Heart right ventricle (tissue), 16 donors: ENCODE data around the gene TMPRSS3. TPM values are rescaled to one million over a fixed set of nuclear protein-coding genes. Genes with fewer than 3 reads are reported as not detected.

Source experiments
- ATAC-seq, 8 donors: fragments of 200-7000 bp; cut with Tn5 transposase; one replicate each; pipeline ENCODE4 v1.9.1; 2020; ENCODE audit warnings: mild to moderate bottlenecking in 8 of 8, moderate library complexity in 8 of 8, moderate number of reproducible peaks in 1 of 8
- DNase-seq, 2 donors: peaks; one replicate each; pipeline ENCODE4 v3.0.0-alpha.2; 2020
- H3K27ac ChIP-seq, 10 donors: fragments of 200-600 bp; sonication (generic) in 2 of 10; one replicate each; pipeline versions ENCODE4 v1.5.0 to v1.8.0; 2020 to 2022; ENCODE audit warnings: mild to moderate bottlenecking in 3 of 10
- H3K27me3 ChIP-seq, 7 donors: fragments of 200-600 bp; one replicate each; pipeline ENCODE4 v1.8.0; 2021 to 2022; ENCODE audit warnings: mild to moderate bottlenecking in 2 of 7
- H3K36me3 ChIP-seq, 9 donors: fragments of 200-600 bp; sonication (generic) in 1 of 9; one replicate each; pipeline versions ENCODE4 v1.5.0 to v1.8.0; 2020 to 2022; ENCODE audit warnings: mild to moderate bottlenecking in 2 of 9
- H3K4me1 ChIP-seq, 9 donors: fragments of 200-600 bp; sonication (generic) in 1 of 9; one replicate each; pipeline versions ENCODE4 v1.5.0 to v1.8.0; 2020 to 2022; ENCODE audit warnings: mild to moderate bottlenecking in 4 of 9
- H3K4me3 ChIP-seq, 10 donors: fragments of 200-600 bp; sonication (generic) in 2 of 10; one replicate each; pipeline versions ENCODE4 v1.5.0 to v1.8.0; 2020 to 2022; ENCODE audit warnings: mild to moderate bottlenecking in 7 of 10, moderate library complexity in 2 of 10
- H3K9me3 ChIP-seq, 11 donors: fragments of 200-600 bp in 10 of 11; sonication (generic) in 2 of 11; one replicate each; pipeline versions ENCODE4 v1.5.0 to v1.8.0; 2013 to 2022; ENCODE audit warnings: mild to moderate bottlenecking in 2 of 11, control low read depth in 1 of 11, moderate library complexity in 1 of 11
- CTCF ChIP-seq, 9 donors: fragments of 200-600 bp; sonication (generic) in 2 of 9; IDR thresholded peaks; one replicate each; pipeline versions ENCODE4 v1.5.0 to v1.8.0; 2021 to 2022; ENCODE audit warnings: antibody characterized with exemption in 9 of 9, mild to moderate bottlenecking in 5 of 9, moderate library complexity in 1 of 9
- WGBS, 2 donors: extraction: QIAGEN DNeasy Blood & Tissue Kit; methylation state at CpG; one replicate each; pipeline ENCODE4 v1.1.7; 2013; ENCODE audit warnings: inconsistent platforms in 1 of 2; 5-methylcytosine and 5-hydroxymethylcytosine counted together
- intact Hi-C, 10 donors: fragments of 100-400 bp; cut with DNase I; formaldehyde crosslinking; loops; one replicate each; pipeline versions ENCODE4 v1.11.1 to v1.14.2; 2022
- polyA plus RNA-seq, 2 donors: library from polyadenylated mRNA; stranded (reverse); fragments of 200-250 nt; gene quantifications; one replicate each; pipeline ENCODE4 v1.2.3, GENCODE V29; 2013
- total RNA-seq, 10 donors: library from RNA; stranded (reverse); fragmentation: NEBNext Ultra II Directional in 3 of 10; extraction: Animal tissue kit (Norgen Biotek cat#: 25700) in 3 of 10; gene quantifications; one replicate each; pipeline versions ENCODE4 v1.2.1 to v1.2.4, GENCODE V29; 2021 to 2023
- donor health status: Arrhythmogenic right ventricular cardiomyopathy.
- donor health status: ischemic (EF 13 %, LVEDD 7.1; RV severe dilation, severe dysfunction).
- donor health status: healthy with polysubstance abuse.
- donor health status: DM: no; HTN: yes; CAD: no.
- donor health status: DM: no; HTN: no; CAD: no.
- donor health status: ischemic (EF 25% LVEDD 6.9; RV normal size, moderate dysfunction).
- donor health status: ischemic (EF 25% LVEDD 5.7; RV mildly dilated, moderate dysfunction).
- donor health status: healthy.
- donor health status: DM: yes; HTN: yes; CAD: no.
- donor health status: Ischemic cardiomyopathy.
- donor health status: ischemic (EF 35%, LVEDD 5.7; RV mildly dilated, moderate dysfunction).
- donor health status: nonischemic (EF 11% LVEDD 7.7; RV severe dilation, severe dysfunction).
- donor health status: DM: yes; HTN: yes; CAD: no.
- donor health status: PGD.
- donor health status: ischemic (EF 29% LVEDD 5.4; RV normal size, mild dysfunction).
- donor health status: nonischemic (EF 23%, LVEDD 6.1; RV moderate dilation, normal function).

The TMPRSS3 gene
- total and polyA plus RNA-seq, 12 donors: 0.01 to 1.0 (median 0.42) TPM; not detected in 9

- no peaks in the 10 kb centered on the region for H3K4me1 ChIP-seq
- intact Hi-C loops: loop anchor here in 3 of 10 donors (10.0 kb wide), 2 partner anchors 91 to 101 kb away; no protein-coding TSS in a partner anchor
- no peaks in the 10 kb centered on the region for H3K36me3 ChIP-seq
- H3K27ac ChIP-seq: no peak overlapping the region
- peaks cover 0 to 29% (median 7%) of the 10 kb centered on the region in 7 donors for H3K27me3 ChIP-seq
- ATAC-seq (no peak), DNase-seq (no peak)
- TF ChIP-seq CTCF (IDR thresholded peaks at IDR 0.05): no peak
- 80 to 90% methylated on average over 11 of the region's 11 CpGs for WGBS, 2 donors
- no peak overlapping the region for H3K4me3 ChIP-seq
- no peaks in the 10 kb centered on the region for H3K9me3 ChIP-seq
Measured at GRCh38 chr21:42343963-42344510, 51.8 kb downstream of the TMPRSS3 start.

- ATAC-seq (no peak), DNase-seq (no peak)
- Histone ChIP-seq H3K4me3 (no peak overlapping the region), H3K9me3 (no peaks in the 10 kb centered on the region), H3K36me3 (no peaks in the 10 kb centered on the region), H3K27me3 (peaks cover 0 to 25% (median 4%) of the 10 kb centered on the region in 7 donors), H3K27ac (no peak overlapping the region), H3K4me1 (no peaks in the 10 kb centered on the region)
- WGBS, 2 donors: 87% methylated on average over 6 of the region's 6 CpGs
- intact Hi-C loops: loop anchor here in 3 of 10 donors (10.0 kb wide), 2 partner anchors 91 to 101 kb away; no protein-coding TSS in a partner anchor
- no peak for TF ChIP-seq CTCF (IDR thresholded peaks at IDR 0.05)
Measured at GRCh38 chr21:42343556-42343955, 52.3 kb downstream of the TMPRSS3 start.

GRCh38 chr21:42343101-42343500 lies 52.8 kb downstream of the TMPRSS3 start:
- DNase-seq: no peak
- no peaks in the 10 kb centered on the region for H3K9me3 ChIP-seq
- H3K36me3 ChIP-seq: no peaks in the 10 kb centered on the region
- peaks cover 0 to 22% (median 3%) of the 10 kb centered on the region in 7 donors for H3K27me3 ChIP-seq
- intact Hi-C loops: loop anchor here in 3 of 10 donors (10.0 kb wide), 2 partner anchors 92 to 102 kb away; no protein-coding TSS in a partner anchor
- no peak for ATAC-seq
- 83 to 87% methylated on average over 10 of the region's 10 CpGs for WGBS, 2 donors
- H3K4me1 ChIP-seq: peaks cover 0 to 2% (median 0%) of the 10 kb centered on the region in 9 donors
- H3K4me3 ChIP-seq: no peak overlapping the region
- no peak for TF ChIP-seq CTCF (IDR thresholded peaks at IDR 0.05)
- H3K27ac ChIP-seq: no peak overlapping the region

GRCh38 chr21:42341776-42342542 lies 53.9 kb downstream of the TMPRSS3 start:
- intact Hi-C loops: loop anchor here in 3 of 10 donors (10.0 kb wide), 2 partner anchors 93 to 103 kb away; no protein-coding TSS in a partner anchor
- WGBS, 2 donors: 82 to 88% methylated on average over 15 of the region's 15 CpGs
- Histone ChIP-seq H3K4me1 (peaks cover 0 to 7% (median 0%) of the 10 kb centered on the region in 9 donors), H3K27ac (no peak overlapping the region), H3K4me3 (no peak overlapping the region), H3K27me3 (peaks cover 0 to 21% (median 9%) of the 10 kb centered on the region in 7 donors), H3K36me3 (no peaks in the 10 kb centered on the region), H3K9me3 (no peaks in the 10 kb centered on the region)
- no peak for TF ChIP-seq CTCF (IDR thresholded peaks at IDR 0.05)
- ATAC-seq: no peak
- DNase-seq: no peak
